ENCODE data around the gene LIME1.

GRCh38 chr20:63711085-63711645 is 25.3 kb upstream of the LIME1 start:
- TF ChIP-seq CREB1 (IDR thresholded peaks at IDR 0.05; ENCODE audit: low read depth) = no peak
- no peak for TF ChIP-seq EZH2 (IDR thresholded peaks at IDR 0.05; ENCODE audit: borderline replicate concordance, control insufficient read depth, low read depth, low read length)
- no peak for TF ChIP-seq CEBPB (IDR thresholded peaks at IDR 0.05; ENCODE audit: borderline replicate concordance in 1 of 2, low read depth in 2 of 2, low read length in 2 of 2)

Data from GM12878 (cell line).